ELR (cell line): ENCODE measurements around the gene MED12L.
"Not testable (repeated sequence)": the region's sequence is repeated elsewhere in the genome, so short reads cannot be mapped to it uniquely, and the experiment has no call there.

ENCODE experiments used
- DNase-seq: peaks from one replicate; pipeline ENCODE4 v3.0.0-alpha.2; 2015; ENCODE audit warnings: low read depth

Gene MED12L

GRCh38 chr3:151383111-151383510 is 297.6 kb downstream of the MED12L start:
- no peak for DNase-seq

- no peak for DNase-seq
These were observed 298.5 kb downstream of the MED12L start for GRCh38 chr3:151383956-151384355.

- DNase-seq = no peak
These were observed 299.3 kb downstream of the MED12L start, which contains the start of gene P2RY12 for GRCh38 chr3:151384741-151385174. TSS of gene P2RY12 (minus strand) at chr3:151384753. CDS start at chr3:151338845, 45,908 bp downstream.

GRCh38 chr3:151386056-151386455 is 300.6 kb downstream of the MED12L start:
- no peak for DNase-seq

- no peak for DNase-seq
These were observed 302.0 kb downstream of the MED12L start for GRCh38 chr3:151387432-151387831.

- DNase-seq = no peak
These were observed 302.4 kb downstream of the MED12L start for GRCh38 chr3:151387842-151388241.

GRCh38 chr3:151391720-151392119 is 306.3 kb downstream of the MED12L start:
- no peak for DNase-seq

- not testable (repeated sequence) for DNase-seq
These were observed 306.7 kb downstream of the MED12L start for GRCh38 chr3:151392191-151392590.

- peak; percentile 4 for DNase-seq
These were observed 307.8 kb downstream of the MED12L start for GRCh38 chr3:151393146-151393830.

- DNase-seq = no peak
These were observed 308.5 kb downstream of the MED12L start for GRCh38 chr3:151393941-151394340.

GRCh38 chr3:151394611-151395010 is 309.1 kb downstream of the MED12L start:
- no peak for DNase-seq

- DNase-seq = peak; percentile 90
These were observed 310.3 kb downstream of the MED12L start for GRCh38 chr3:151395806-151396205.

GRCh38 chr3:151398895-151399294 is 313.4 kb downstream of the MED12L start:
- DNase-seq = no peak

- no peak for DNase-seq
These were observed 314.9 kb downstream of the MED12L start for GRCh38 chr3:151400341-151400740.

- DNase-seq = no peak
These were observed 316.9 kb downstream of the MED12L start for GRCh38 chr3:151402349-151402748.

GRCh38 chr3:151403246-151403645 is 317.8 kb downstream of the MED12L start:
- peak; percentile 57 for DNase-seq

- peak; percentile 16 for DNase-seq
These were observed 318.9 kb downstream of the MED12L start for GRCh38 chr3:151404316-151404715.

- no peak for DNase-seq
These were observed 322.5 kb downstream of the MED12L start for GRCh38 chr3:151407928-151408327.

- peak; percentile 50 for DNase-seq
These were observed 325.6 kb downstream of the MED12L start for GRCh38 chr3:151410891-151411559.

- DNase-seq = no peak
These were observed 327.5 kb downstream of the MED12L start for GRCh38 chr3:151412989-151413388.

- no peak for DNase-seq
These were observed 329.8 kb downstream of the MED12L start for GRCh38 chr3:151415289-151415688.

GRCh38 chr3:151419806-151420205 is 334.3 kb downstream of the MED12L start:
- DNase-seq = no peak

- DNase-seq = peak; percentile 19
These were observed 336.5 kb downstream of the MED12L start for GRCh38 chr3:151421938-151422337.

GRCh38 chr3:151423091-151423490 is 337.6 kb downstream of the MED12L start:
- DNase-seq = no peak
